HepG2 (cell line): ENCODE results near the gene TBC1D1. TPM values are rescaled to one million over a fixed set of nuclear protein-coding genes. Genes with fewer than 3 reads are reported as not detected.

Experiments
- AKAP8 ChIP-seq: sonication (generic); formaldehyde crosslinking; IDR thresholded peaks from 2 replicates; pipeline ENCODE4 v1.5.1; 2020; ENCODE audit warnings: mild to moderate bottlenecking, missing genetic modification reagents
- ATF1 ChIP-seq: IDR thresholded peaks from 2 replicates; pipeline ENCODE4 v1.6.1; 2016; ENCODE audit warnings: mild to moderate bottlenecking, control low read depth
- ATM ChIP-seq: fragments of 450-650 bp; IDR thresholded peaks from 2 replicates; pipeline ENCODE4 v1.7.1; 2017; ENCODE audit warnings: mild to moderate bottlenecking, borderline replicate concordance
- HNF1B ChIP-seq: sonication (generic); formaldehyde crosslinking; IDR thresholded peaks from 2 replicates; pipeline ENCODE4 v1.5.1; 2020; ENCODE audit warnings: mild to moderate bottlenecking, moderate library complexity, missing genetic modification reagents
- HNRNPL ChIP-seq: fragments of 200-400 bp; formaldehyde crosslinking; IDR thresholded peaks from 2 replicates; pipeline ENCODE4 v1.6.1; 2017; ENCODE audit warnings: mild to moderate bottlenecking, low read depth, low read length
- NFIC ChIP-seq: IDR thresholded peaks from 2 replicates; pipeline ENCODE4 v1.6.1; 2012; ENCODE audit warnings: mild to moderate bottlenecking, low read length, inconsistent platforms
- NR3C1 ChIP-seq: sonication (generic); formaldehyde crosslinking; IDR thresholded peaks from 2 replicates; pipeline ENCODE4 v1.4.0; 2020; ENCODE audit warnings: missing genetic modification reagents
- REPIN1 ChIP-seq: sonication (generic); formaldehyde crosslinking; IDR thresholded peaks from 2 replicates; pipeline ENCODE4 v1.8.0; 2022; ENCODE audit warnings: missing genetic modification reagents, low read depth, mild to moderate bottlenecking, borderline replicate concordance
- SALL1 ChIP-seq: sonication (generic); formaldehyde crosslinking; IDR thresholded peaks from 2 replicates; pipeline ENCODE4 v1.8.0; 2022; ENCODE audit warnings: mild to moderate bottlenecking, missing genetic modification reagents
- ZKSCAN5 ChIP-seq: sonication (generic); formaldehyde crosslinking; IDR thresholded peaks from 2 replicates; pipeline ENCODE4 v1.5.1; 2020; ENCODE audit warnings: mild to moderate bottlenecking, missing genetic modification reagents
- ZNF230 ChIP-seq: sonication (generic); formaldehyde crosslinking; IDR thresholded peaks from 2 replicates; pipeline ENCODE4 v1.4.0; 2020; ENCODE audit warnings: mild to moderate bottlenecking, missing genetic modification reagents
- ZNF589 ChIP-seq: sonication (generic); formaldehyde crosslinking; conservative IDR thresholded peaks from 2 replicates; pipeline ENCODE4 v1.8.0; 2022; ENCODE audit warnings: mild to moderate bottlenecking, moderate library complexity, missing genetic modification reagents
- polyA plus RNA-seq, 8 experiments: library from polyadenylated mRNA; depleted of rRNA in 3 of 8; stranded (reverse) in 7 of 8; unstranded in 1 of 8; fragments of >200 nt; fragmentation: Illumina TruSeq in 4 of 8; extraction: Trizol in 4 of 8; gene quantifications; 2 replicates each; pipeline versions ENCODE4 v1.2.1 to v1.2.3, GENCODE V29; 2011 to 2016; ENCODE audit warnings: low read depth in 4 of 8, missing spikeins in 1 of 8, mixed read lengths in 1 of 8; ENCODE audit not compliant: insufficient read depth in 1 of 8
- total RNA-seq, 5 experiments: library from RNA; depleted of rRNA; stranded (reverse); fragments of >200 nt; fragmentation: Illumina TruSeq; extraction: Trizol; gene quantifications; 2 replicates each; pipeline ENCODE4 v1.2.3, GENCODE V29; 2016; ENCODE audit warnings: low read depth in 1 of 5
- TF ChIP-seq, protein P1 (sequence below): sonication (generic); formaldehyde crosslinking; conservative IDR thresholded peaks from 2 replicates; pipeline ENCODE4 v1.4.0; 2020; ENCODE audit warnings: missing genetic modification reagents
- TF ChIP-seq, protein P2 (sequence below): sonication (generic); formaldehyde crosslinking; IDR thresholded peaks from 2 replicates; pipeline ENCODE4 v1.5.0; 2020; ENCODE audit warnings: mild to moderate bottlenecking, missing genetic modification reagents, borderline replicate concordance
- TF ChIP-seq, protein P3 (sequence below): IDR thresholded peaks from 2 replicates; pipeline ENCODE4 v1.6.1; 2018; ENCODE audit warnings: missing genetic modification reagents

Gene TBC1D1
- total and polyA plus RNA-seq, 2 of the 13 experiments (the other 11 are each of a cell fraction or from before 2014, with no cell fraction given) = 37.3 to 62.8 TPM

DNA sequence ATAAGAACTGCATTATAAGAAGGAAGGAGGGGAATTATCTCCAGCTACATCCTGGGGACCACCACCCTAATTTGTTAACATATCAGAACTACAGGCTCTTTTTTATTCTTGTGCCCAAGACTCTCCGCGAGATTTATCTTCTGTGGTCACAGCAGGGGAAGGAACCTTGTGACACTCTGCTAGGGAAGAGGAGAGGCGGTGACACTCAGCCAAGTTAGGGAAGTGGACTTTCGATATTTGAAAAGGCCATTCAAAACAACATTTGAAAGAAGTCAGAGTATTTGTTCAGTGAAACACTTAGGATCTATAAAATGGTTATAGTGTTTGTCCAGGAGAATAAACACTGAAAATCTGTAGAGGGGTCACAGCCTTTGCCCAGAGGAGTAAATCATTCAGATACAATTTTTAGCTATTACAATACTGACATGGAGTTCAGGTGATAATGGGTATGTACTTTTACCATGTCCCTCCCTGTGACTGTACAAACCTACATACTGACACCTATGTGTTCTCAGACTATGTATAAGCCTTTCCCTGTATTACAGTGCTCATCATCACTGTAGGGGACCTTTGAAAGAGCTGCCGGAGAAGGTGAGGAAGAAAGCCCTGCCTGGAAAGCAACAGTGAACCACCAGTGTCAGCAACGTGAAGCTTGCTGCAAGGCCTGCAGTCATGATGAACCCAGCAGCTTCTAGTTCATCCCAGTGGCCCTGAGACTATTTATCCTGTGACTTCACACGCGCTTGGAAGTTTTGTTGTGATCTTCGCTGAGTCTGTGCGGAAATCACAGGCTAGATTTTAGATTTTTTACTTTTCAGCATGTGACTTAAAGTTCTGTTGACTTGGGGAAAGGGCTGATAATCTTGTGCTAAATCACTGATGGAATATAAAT, 60.8 kb downstream of the TBC1D1 start (continued):
- TF ChIP-seq, protein P1, sequence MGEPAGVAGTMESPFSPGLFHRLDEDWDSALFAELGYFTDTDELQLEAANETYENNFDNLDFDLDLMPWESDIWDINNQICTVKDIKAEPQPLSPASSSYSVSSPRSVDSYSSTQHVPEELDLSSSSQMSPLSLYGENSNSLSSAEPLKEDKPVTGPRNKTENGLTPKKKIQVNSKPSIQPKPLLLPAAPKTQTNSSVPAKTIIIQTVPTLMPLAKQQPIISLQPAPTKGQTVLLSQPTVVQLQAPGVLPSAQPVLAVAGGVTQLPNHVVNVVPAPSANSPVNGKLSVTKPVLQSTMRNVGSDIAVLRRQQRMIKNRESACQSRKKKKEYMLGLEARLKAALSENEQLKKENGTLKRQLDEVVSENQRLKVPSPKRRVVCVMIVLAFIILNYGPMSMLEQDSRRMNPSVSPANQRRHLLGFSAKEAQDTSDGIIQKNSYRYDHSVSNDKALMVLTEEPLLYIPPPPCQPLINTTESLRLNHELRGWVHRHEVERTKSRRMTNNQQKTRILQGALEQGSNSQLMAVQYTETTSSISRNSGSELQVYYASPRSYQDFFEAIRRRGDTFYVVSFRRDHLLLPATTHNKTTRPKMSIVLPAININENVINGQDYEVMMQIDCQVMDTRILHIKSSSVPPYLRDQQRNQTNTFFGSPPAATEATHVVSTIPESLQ (CRISPR knock-in tag) = no peak
- TF ChIP-seq AKAP8 (CRISPR knock-in tag) (no peak), HNF1B (CRISPR knock-in tag) (no peak), ZNF589 (CRISPR knock-in tag) (no peak), REPIN1 (no peak), ZNF230 (no peak), ATM (no peak), HNRNPL (no peak), ZKSCAN5 (CRISPR knock-in tag) (no peak), ATF1 (CRISPR knock-in tag) (peak; percentile 58), NR3C1 (CRISPR knock-in tag) (no peak), SALL1 (CRISPR knock-in tag) (peak; percentile 59; the same call in 1 of the 2 replicates), NFIC (peak; percentile 43; the same call in 1 of the 2 replicates)
- TF ChIP-seq, protein P2, sequence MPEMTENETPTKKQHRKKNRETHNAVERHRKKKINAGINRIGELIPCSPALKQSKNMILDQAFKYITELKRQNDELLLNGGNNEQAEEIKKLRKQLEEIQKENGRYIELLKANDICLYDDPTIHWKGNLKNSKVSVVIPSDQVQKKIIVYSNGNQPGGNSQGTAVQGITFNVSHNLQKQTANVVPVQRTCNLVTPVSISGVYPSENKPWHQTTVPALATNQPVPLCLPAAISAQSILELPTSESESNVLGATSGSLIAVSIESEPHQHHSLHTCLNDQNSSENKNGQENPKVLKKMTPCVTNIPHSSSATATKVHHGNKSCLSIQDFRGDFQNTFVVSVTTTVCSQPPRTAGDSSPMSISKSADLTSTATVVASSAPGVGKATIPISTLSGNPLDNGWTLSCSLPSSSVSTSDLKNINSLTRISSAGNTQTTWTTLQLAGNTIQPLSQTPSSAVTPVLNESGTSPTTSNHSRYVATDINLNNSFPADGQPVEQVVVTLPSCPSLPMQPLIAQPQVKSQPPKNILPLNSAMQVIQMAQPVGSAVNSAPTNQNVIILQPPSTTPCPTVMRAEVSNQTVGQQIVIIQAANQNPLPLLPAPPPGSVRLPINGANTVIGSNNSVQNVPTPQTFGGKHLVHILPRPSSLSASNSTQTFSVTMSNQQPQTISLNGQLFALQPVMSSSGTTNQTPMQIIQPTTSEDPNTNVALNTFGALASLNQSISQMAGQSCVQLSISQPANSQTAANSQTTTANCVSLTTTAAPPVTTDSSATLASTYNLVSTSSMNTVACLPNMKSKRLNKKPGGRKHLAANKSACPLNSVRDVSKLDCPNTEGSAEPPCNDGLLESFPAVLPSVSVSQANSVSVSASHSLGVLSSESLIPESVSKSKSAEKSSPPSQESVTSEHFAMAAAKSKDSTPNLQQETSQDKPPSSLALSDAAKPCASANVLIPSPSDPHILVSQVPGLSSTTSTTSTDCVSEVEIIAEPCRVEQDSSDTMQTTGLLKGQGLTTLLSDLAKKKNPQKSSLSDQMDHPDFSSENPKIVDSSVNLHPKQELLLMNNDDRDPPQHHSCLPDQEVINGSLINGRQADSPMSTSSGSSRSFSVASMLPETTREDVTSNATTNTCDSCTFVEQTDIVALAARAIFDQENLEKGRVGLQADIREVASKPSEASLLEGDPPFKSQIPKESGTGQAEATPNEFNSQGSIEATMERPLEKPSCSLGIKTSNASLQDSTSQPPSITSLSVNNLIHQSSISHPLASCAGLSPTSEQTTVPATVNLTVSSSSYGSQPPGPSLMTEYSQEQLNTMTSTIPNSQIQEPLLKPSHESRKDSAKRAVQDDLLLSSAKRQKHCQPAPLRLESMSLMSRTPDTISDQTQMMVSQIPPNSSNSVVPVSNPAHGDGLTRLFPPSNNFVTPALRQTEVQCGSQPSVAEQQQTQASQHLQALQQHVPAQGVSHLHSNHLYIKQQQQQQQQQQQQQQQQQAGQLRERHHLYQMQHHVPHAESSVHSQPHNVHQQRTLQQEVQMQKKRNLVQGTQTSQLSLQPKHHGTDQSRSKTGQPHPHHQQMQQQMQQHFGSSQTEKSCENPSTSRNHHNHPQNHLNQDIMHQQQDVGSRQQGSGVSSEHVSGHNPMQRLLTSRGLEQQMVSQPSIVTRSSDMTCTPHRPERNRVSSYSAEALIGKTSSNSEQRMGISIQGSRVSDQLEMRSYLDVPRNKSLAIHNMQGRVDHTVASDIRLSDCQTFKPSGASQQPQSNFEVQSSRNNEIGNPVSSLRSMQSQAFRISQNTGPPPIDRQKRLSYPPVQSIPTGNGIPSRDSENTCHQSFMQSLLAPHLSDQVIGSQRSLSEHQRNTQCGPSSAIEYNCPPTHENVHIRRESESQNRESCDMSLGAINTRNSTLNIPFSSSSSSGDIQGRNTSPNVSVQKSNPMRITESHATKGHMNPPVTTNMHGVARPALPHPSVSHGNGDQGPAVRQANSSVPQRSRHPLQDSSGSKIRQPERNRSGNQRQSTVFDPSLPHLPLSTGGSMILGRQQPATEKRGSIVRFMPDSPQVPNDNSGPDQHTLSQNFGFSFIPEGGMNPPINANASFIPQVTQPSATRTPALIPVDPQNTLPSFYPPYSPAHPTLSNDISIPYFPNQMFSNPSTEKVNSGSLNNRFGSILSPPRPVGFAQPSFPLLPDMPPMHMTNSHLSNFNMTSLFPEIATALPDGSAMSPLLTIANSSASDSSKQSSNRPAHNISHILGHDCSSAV (CRISPR knock-in tag) = no peak
- TF ChIP-seq, protein P3, sequence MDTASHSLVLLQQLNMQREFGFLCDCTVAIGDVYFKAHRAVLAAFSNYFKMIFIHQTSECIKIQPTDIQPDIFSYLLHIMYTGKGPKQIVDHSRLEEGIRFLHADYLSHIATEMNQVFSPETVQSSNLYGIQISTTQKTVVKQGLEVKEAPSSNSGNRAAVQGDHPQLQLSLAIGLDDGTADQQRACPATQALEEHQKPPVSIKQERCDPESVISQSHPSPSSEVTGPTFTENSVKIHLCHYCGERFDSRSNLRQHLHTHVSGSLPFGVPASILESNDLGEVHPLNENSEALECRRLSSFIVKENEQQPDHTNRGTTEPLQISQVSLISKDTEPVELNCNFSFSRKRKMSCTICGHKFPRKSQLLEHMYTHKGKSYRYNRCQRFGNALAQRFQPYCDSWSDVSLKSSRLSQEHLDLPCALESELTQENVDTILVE (CRISPR knock-in tag) = no peak
